Duodenal mucosa (tissue), 2 donors: ENCODE data around the gene TGFBR2.

ENCODE experiments used
- H3K27ac ChIP-seq: one replicate; pipeline ENCODE4 v1.7.0; 2013; ENCODE audit warnings: low read depth, low read length
- H3K27me3 ChIP-seq, 2 donors: one replicate each; pipeline ENCODE4 v1.7.0; 2013; ENCODE audit warnings: low read length in 2 of 2, control low read depth in 1 of 2; ENCODE audit not compliant: insufficient read depth in 2 of 2, control insufficient read depth in 1 of 2
- H3K36me3 ChIP-seq, 2 donors: one replicate each; pipeline ENCODE4 v1.7.0; 2013; ENCODE audit warnings: low read length in 2 of 2, control low read depth in 1 of 2; ENCODE audit not compliant: insufficient read depth in 2 of 2, control insufficient read depth in 1 of 2
- H3K4me1 ChIP-seq, 2 donors: one replicate each; pipeline ENCODE4 v1.7.0; 2013; ENCODE audit warnings: low read length in 2 of 2, control low read depth in 1 of 2; ENCODE audit not compliant: insufficient read depth in 2 of 2, control insufficient read depth in 1 of 2
- H3K4me3 ChIP-seq, 2 donors: one replicate each; pipeline ENCODE4 v1.7.0; 2013; ENCODE audit warnings: low read length in 2 of 2, low read depth in 1 of 2
- H3K9ac ChIP-seq, 2 donors: one replicate each; pipeline ENCODE4 v1.7.0; 2013; ENCODE audit warnings: low read length in 2 of 2, low read depth in 1 of 2
- H3K9me3 ChIP-seq, 2 donors: one replicate each; pipeline ENCODE4 v1.7.0; 2013; ENCODE audit warnings: low read length in 2 of 2, control low read depth in 1 of 2; ENCODE audit not compliant: control insufficient read depth in 1 of 2

The TGFBR2 gene

DNA sequence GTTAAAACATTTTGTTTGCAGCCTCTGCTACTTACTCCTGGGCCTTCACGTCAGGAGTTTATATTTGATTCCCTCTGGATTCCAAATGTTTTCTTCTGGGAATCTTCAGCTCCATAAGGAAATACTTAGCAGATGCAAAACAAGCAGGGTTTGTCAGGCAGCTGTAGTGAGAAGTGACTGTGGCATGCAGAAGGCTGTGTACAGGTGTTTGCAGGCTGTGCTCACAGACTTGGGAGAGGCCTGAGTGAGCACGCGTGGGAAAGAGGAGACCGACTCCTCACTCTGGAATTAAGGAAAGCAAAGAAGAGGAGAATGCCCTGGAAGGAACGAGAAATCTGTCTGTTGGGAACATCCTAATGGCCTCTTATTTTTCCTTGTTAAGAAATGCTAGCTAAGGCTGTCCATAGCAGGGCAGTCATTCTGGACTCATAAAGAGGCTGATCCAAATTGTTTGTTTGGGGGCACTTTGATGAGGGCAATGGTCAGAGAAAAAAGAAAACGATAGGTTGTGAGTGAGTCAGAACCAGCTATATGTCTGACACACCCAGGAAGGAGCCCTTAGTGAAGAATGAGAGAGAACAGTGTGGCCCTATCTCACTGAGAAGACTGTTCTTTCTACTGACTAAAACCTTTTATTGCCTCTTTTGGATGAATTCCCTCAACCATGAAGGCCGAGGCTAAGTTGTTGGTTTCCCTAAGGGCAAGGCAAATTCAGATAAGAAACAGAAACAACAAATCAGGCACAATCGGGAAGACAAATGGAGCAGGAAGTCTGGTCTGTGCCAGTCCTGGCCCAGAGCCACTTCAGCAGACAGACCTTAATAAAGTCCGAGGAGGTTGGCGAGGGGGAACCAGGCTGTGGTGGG, 82.6 kb downstream of the TGFBR2 start:
- H3K9me3 ChIP-seq: no peaks in the 10 kb centered on the region
- H3K27ac ChIP-seq: peak overlapping the region; percentile 61
- peaks cover 19 to 30% of the 10 kb centered on the region in 2 donors for H3K36me3 ChIP-seq
- H3K4me3 ChIP-seq: peak overlapping the region in 1 of 2 donors; percentile 46
- H3K27me3 ChIP-seq: no peaks in the 10 kb centered on the region
- H3K4me1 ChIP-seq: peaks cover 33 to 45% of the 10 kb centered on the region in 2 donors
- H3K9ac ChIP-seq: peak overlapping the region in 1 of 2 donors; percentile 4

DNA sequence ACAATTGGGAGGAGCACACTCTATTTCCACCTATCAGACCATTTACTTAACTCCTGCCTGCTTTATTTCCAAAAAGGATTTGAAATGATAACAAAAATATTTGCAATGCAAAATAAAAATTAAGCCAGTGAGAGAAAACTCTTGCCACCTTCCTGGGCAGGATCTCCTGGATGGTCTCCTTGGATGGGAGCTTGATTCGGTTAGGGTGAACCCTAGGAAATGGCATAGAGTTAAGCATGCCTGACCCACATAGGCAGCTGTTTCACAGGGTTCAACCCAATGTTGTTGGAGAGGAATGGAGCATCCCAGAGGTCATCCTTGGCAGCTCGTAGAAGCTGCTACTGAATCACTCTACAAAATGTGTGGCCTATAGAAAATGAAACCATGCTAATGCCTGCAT, 83.8 kb downstream of the TGFBR2 start:
- H3K4me1 ChIP-seq: peaks cover 33 to 36% of the 10 kb centered on the region in 2 donors

DNA sequence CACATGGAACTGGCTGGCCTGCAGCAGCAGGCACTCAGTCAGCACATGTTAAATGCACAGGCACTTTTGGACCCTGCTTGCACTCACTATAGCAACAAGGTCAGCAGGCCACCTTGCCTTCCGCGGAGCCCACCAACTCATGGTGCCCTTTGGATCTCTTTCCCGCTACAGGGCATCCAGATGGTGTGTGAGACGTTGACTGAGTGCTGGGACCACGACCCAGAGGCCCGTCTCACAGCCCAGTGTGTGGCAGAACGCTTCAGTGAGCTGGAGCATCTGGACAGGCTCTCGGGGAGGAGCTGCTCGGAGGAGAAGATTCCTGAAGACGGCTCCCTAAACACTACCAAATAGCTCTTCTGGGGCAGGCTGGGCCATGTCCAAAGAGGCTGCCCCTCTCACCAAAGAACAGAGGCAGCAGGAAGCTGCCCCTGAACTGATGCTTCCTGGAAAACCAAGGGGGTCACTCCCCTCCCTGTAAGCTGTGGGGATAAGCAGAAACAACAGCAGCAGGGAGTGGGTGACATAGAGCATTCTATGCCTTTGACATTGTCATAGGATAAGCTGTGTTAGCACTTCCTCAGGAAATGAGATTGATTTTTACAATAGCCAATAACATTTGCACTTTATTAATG, 85.0 kb downstream of the TGFBR2 start:
- no peak overlapping the region for H3K4me3 ChIP-seq
- H3K27ac ChIP-seq: no peak overlapping the region
- H3K27me3 ChIP-seq: no peaks in the 10 kb centered on the region
- H3K9ac ChIP-seq: no peak overlapping the region
- peaks cover 32 to 33% of the 10 kb centered on the region in 2 donors for H3K4me1 ChIP-seq
- H3K9me3 ChIP-seq: no peaks in the 10 kb centered on the region
- H3K36me3 ChIP-seq: peaks cover 31 to 47% of the 10 kb centered on the region in 2 donors

More for the DNA sequence above, 83.8 kb downstream of the TGFBR2 start:
- Histone ChIP-seq H3K27me3 (no peaks in the 10 kb centered on the region), H3K4me3 (no peak overlapping the region), H3K27ac (no peak overlapping the region), H3K9me3 (no peaks in the 10 kb centered on the region), H3K9ac (no peak overlapping the region), H3K36me3 (peaks cover 21 to 41% of the 10 kb centered on the region in 2 donors)

DNA sequence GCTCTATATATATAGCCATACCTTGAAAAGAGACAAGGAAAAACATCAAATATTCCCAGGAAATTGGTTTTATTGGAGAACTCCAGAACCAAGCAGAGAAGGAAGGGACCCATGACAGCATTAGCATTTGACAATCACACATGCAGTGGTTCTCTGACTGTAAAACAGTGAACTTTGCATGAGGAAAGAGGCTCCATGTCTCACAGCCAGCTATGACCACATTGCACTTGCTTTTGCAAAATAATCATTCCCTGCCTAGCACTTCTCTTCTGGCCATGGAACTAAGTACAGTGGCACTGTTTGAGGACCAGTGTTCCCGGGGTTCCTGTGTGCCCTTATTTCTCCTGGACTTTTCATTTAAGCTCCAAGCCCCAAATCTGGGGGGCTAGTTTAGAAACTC, 85.5 kb downstream of the TGFBR2 start:
- H3K9me3 ChIP-seq: no peaks in the 10 kb centered on the region
- peaks cover 33 to 47% of the 10 kb centered on the region in 2 donors for H3K36me3 ChIP-seq
- H3K4me3 ChIP-seq: no peak overlapping the region
- no peak overlapping the region for H3K27ac ChIP-seq
- no peaks in the 10 kb centered on the region for H3K27me3 ChIP-seq
- H3K9ac ChIP-seq: no peak overlapping the region
- peaks cover 26 to 33% of the 10 kb centered on the region in 2 donors for H3K4me1 ChIP-seq

DNA sequence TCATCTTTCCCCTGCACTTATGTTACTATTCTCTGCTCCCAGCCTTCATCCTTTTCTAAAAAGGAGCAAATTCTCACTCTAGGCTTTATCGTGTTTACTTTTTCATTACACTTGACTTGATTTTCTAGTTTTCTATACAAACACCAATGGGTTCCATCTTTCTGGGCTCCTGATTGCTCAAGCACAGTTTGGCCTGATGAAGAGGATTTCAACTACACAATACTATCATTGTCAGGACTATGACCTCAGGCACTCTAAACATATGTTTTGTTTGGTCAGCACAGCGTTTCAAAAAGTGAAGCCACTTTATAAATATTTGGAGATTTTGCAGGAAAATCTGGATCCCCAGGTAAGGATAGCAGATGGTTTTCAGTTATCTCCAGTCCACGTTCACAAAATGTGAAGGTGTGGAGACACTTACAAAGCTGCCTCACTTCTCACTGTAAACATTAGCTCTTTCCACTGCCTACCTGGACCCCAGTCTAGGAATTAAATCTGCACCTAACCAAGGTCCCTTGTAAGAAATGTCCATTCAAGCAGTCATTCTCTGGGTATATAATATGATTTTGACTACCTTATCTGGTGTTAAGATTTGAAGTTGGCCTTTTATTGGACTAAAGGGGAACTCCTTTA, 86.2 kb downstream of the TGFBR2 start:
- Histone ChIP-seq H3K36me3 (peaks cover 33 to 47% of the 10 kb centered on the region in 2 donors), H3K4me1 (peaks cover 26 to 33% of the 10 kb centered on the region in 2 donors), H3K4me3 (no peak overlapping the region), H3K9me3 (no peaks in the 10 kb centered on the region), H3K27me3 (no peaks in the 10 kb centered on the region), H3K27ac (no peak overlapping the region), H3K9ac (no peak overlapping the region)

DNA sequence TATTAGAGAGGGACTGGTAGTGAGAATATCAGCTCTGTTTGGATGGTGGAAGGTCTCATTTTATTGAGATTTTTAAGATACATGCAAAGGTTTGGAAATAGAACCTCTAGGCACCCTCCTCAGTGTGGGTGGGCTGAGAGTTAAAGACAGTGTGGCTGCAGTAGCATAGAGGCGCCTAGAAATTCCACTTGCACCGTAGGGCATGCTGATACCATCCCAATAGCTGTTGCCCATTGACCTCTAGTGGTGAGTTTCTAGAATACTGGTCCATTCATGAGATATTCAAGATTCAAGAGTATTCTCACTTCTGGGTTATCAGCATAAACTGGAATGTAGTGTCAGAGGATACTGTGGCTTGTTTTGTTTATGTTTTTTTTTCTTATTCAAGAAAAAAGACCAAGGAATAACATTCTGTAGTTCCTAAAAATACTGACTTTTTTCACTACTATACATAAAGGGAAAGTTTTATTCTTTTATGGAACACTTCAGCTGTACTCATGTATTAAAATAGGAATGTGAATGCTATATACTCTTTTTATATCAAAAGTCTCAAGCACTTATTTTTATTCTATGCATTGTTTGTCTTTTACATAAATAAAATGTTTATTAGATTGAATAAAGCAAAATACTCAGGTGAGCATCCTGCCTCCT, 87.2 kb downstream of the TGFBR2 start:
- Histone ChIP-seq H3K27ac (no peak overlapping the region), H3K9me3 (no peaks in the 10 kb centered on the region), H3K36me3 (peaks cover 33 to 44% of the 10 kb centered on the region in 2 donors), H3K9ac (no peak overlapping the region), H3K4me3 (no peak overlapping the region), H3K27me3 (no peaks in the 10 kb centered on the region), H3K4me1 (peaks cover 18 to 25% of the 10 kb centered on the region in 2 donors)

DNA sequence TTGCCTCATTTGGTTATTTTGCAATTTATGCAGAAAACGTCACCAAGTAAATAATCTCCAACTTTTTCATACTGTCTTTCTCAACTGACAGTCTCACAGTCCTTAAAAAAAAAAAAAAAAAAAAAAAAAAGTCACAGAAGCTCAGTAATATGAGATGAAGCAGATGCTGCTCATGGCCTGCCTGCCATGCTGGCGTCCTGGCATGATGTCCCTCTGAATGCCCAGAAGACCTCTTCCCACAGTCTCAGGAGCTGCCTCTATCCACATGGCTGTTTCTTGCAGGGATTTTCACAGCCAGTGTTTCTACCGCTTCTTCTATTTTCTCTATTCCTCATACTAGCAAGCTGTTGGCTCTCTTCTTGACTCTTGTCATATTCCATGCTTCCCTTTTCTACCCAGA, 87.7 kb downstream of the TGFBR2 start:
- H3K36me3 ChIP-seq: peaks cover 33 to 44% of the 10 kb centered on the region in 2 donors
- no peak overlapping the region for H3K27ac ChIP-seq
- no peak overlapping the region for H3K9ac ChIP-seq
- no peak overlapping the region for H3K4me3 ChIP-seq
- no peaks in the 10 kb centered on the region for H3K27me3 ChIP-seq
- no peaks in the 10 kb centered on the region for H3K9me3 ChIP-seq
- peaks cover 13 to 20% of the 10 kb centered on the region in 2 donors for H3K4me1 ChIP-seq

DNA sequence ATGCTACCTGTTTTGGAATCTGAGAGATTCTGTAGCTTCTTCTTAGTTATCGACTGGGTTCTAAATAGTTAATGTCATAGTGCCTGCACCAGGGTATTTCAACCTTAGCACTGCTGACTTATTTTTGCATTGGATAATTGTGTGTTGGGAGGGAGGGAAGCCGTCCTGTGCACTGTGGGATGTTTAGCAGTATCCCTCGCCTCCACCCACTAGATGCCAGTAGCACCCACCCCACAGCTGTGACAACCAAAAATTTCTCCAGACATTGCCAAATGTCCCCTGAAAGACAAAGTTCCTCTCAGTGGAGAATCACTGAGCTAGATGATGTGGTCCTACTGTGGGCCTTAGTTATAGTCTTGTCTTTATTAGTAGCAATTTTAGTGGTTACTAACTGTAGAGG, 88.3 kb downstream of the TGFBR2 start:
- Histone ChIP-seq H3K9me3 (no peaks in the 10 kb centered on the region), H3K9ac (no peak overlapping the region), H3K4me3 (no peak overlapping the region), H3K27ac (no peak overlapping the region), H3K27me3 (no peaks in the 10 kb centered on the region), H3K4me1 (peaks cover 8 to 14% of the 10 kb centered on the region in 2 donors), H3K36me3 (peaks cover 33 to 44% of the 10 kb centered on the region in 2 donors)

DNA sequence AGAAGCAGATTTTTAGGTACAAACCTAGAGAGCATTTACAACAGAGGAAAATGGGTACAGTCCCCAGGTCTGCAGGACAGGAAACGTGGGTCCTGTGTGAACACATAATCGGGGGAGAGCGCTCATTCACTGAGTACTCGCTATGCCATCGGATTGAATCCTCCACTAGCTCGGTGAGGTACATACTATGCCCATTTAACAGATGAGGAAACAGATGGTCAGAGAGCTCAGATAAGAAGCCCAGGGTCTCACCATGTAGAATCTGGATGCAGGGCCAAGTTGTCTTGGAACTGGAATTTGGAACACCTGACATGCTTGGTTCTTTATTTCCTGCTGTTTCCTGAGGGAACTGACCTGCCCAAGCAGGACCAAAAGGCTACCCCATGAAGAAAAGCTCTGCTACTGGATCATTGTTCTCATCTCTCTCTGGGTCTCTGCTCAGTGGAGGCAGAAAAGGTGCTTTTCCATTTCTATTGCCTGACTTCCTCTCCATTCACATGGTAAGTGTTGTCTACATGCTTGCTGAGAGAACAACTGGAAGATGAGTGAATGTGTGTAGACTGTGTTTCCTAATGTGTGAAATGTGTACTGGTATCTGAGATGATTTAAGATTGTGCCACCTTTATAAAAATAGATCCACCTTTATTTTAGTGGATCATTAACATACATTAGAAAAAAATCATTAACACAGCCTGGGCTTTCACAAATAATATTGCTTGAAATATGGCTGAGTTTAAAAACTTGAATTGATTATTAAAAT, 89.1 kb downstream of the TGFBR2 start:
- Histone ChIP-seq H3K36me3 (peaks cover 30 to 40% of the 10 kb centered on the region in 2 donors), H3K27ac (no peak overlapping the region), H3K9ac (no peak overlapping the region), H3K4me3 (no peak overlapping the region), H3K4me1 (peaks cover 0 to 8% of the 10 kb centered on the region in 2 donors), H3K27me3 (no peaks in the 10 kb centered on the region), H3K9me3 (no peaks in the 10 kb centered on the region)
